Measurements from ENCODE around the gene AOPEP.

GRCh38 chr9:94725293-94725692, 1.2 kb upstream of the AOPEP start:
- TF ChIP-seq CTCF (IDR thresholded peaks at IDR 0.05) (no peak), EP300 (IDR thresholded peaks at IDR 0.05) (no peak), POLR2A (IDR thresholded peaks at IDR 0.05) (no peak), POLR2AphosphoS5 (IDR thresholded peaks at IDR 0.05) (no peak)

All from gastroesophageal sphincter (tissue), 3 donors.